ENCODE results near the gene SCN4A.

SCN4A gene

GRCh38 chr17:64016231-64016784 lies 43.6 kb upstream of the SCN4A start:
- no peaks in the 10 kb centered on the region for H3K36me3 ChIP-seq (ENCODE audit: low read depth)

GRCh38 chr17:64015447-64015846 lies 42.7 kb upstream of the SCN4A start:
- Histone ChIP-seq H3K27ac (ENCODE audit: poor library complexity, severe bottlenecking) (no peak overlapping the region), H3K4me3 (ENCODE audit: severe bottlenecking) (no peak overlapping the region)

More at GRCh38 chr17:64016231-64016784, 43.6 kb upstream of the SCN4A start:
- no peak for DNase-seq (ENCODE audit: low spot score)
- no peak overlapping the region for H3K4me3 ChIP-seq (ENCODE audit: severe bottlenecking)
- H3K4me1 ChIP-seq (ENCODE audit: insufficient read depth, poor library complexity, severe bottlenecking), result no peaks in the 10 kb centered on the region
- no peaks in the 10 kb centered on the region for H3K27me3 ChIP-seq (ENCODE audit: insufficient read depth, poor library complexity, severe bottlenecking)
- 0 out of 3 replicates have a peak, but pooled peaks have one; percentile 38 for ATAC-seq (ENCODE audit: low read depth)
- H3K27ac ChIP-seq (ENCODE audit: poor library complexity, severe bottlenecking), result no peak overlapping the region
- TF ChIP-seq CTCF (IDR thresholded peaks at IDR 0.05; ENCODE audit: poor library complexity, severe bottlenecking), result peak; percentile 33
- H3K9me3 ChIP-seq (ENCODE audit: severe bottlenecking), result no peaks in the 10 kb centered on the region

GRCh38 chr17:64009571-64010402 lies 37.1 kb upstream of the SCN4A start:
- ATAC-seq (ENCODE audit: low read depth) (peak; percentile 80), DNase-seq (ENCODE audit: low spot score) (no peak)
- H3K4me3 ChIP-seq (ENCODE audit: severe bottlenecking), result no peak overlapping the region
- no peaks in the 10 kb centered on the region for H3K9me3 ChIP-seq (ENCODE audit: severe bottlenecking)
- no peak for TF ChIP-seq CTCF (IDR thresholded peaks at IDR 0.05; ENCODE audit: poor library complexity, severe bottlenecking)
- no peaks in the 10 kb centered on the region for H3K36me3 ChIP-seq (ENCODE audit: low read depth)
- H3K4me1 ChIP-seq (ENCODE audit: insufficient read depth, poor library complexity, severe bottlenecking), result peaks cover 2% of the 10 kb centered on the region
- no peak overlapping the region for H3K27ac ChIP-seq (ENCODE audit: poor library complexity, severe bottlenecking)
- H3K27me3 ChIP-seq (ENCODE audit: insufficient read depth, poor library complexity, severe bottlenecking), result no peaks in the 10 kb centered on the region

More at GRCh38 chr17:64015447-64015846, 42.7 kb upstream of the SCN4A start:
- no peaks in the 10 kb centered on the region for H3K9me3 ChIP-seq (ENCODE audit: severe bottlenecking)
- H3K36me3 ChIP-seq (ENCODE audit: low read depth), result no peaks in the 10 kb centered on the region
- no peaks in the 10 kb centered on the region for H3K4me1 ChIP-seq (ENCODE audit: insufficient read depth, poor library complexity, severe bottlenecking)
- no peak for TF ChIP-seq CTCF (IDR thresholded peaks at IDR 0.05; ENCODE audit: poor library complexity, severe bottlenecking)
- no peaks in the 10 kb centered on the region for H3K27me3 ChIP-seq (ENCODE audit: insufficient read depth, poor library complexity, severe bottlenecking)
- no peak for ATAC-seq (ENCODE audit: low read depth)
- DNase-seq (ENCODE audit: low spot score), result no peak

GRCh38 chr17:64008830-64009229 lies 36.1 kb upstream of the SCN4A start:
- no peaks in the 10 kb centered on the region for H3K27me3 ChIP-seq (ENCODE audit: insufficient read depth, poor library complexity, severe bottlenecking)
- H3K9me3 ChIP-seq (ENCODE audit: severe bottlenecking), result no peaks in the 10 kb centered on the region
- no peak overlapping the region for H3K27ac ChIP-seq (ENCODE audit: poor library complexity, severe bottlenecking)
- peaks cover 2% of the 10 kb centered on the region for H3K4me1 ChIP-seq (ENCODE audit: insufficient read depth, poor library complexity, severe bottlenecking)
- DNase-seq (ENCODE audit: low spot score), result peak; percentile 29
- no peak for ATAC-seq (ENCODE audit: low read depth)
- H3K36me3 ChIP-seq (ENCODE audit: low read depth), result no peaks in the 10 kb centered on the region
- TF ChIP-seq CTCF (IDR thresholded peaks at IDR 0.05; ENCODE audit: poor library complexity, severe bottlenecking), result no peak
- no peak overlapping the region for H3K4me3 ChIP-seq (ENCODE audit: severe bottlenecking)

- no peak overlapping the region for H3K4me3 ChIP-seq (ENCODE audit: severe bottlenecking)
- no peaks in the 10 kb centered on the region for H3K27me3 ChIP-seq (ENCODE audit: insufficient read depth, poor library complexity, severe bottlenecking)
- no peak for DNase-seq (ENCODE audit: low spot score)
- no peak overlapping the region for H3K27ac ChIP-seq (ENCODE audit: poor library complexity, severe bottlenecking)
- no peak for TF ChIP-seq CTCF (IDR thresholded peaks at IDR 0.05; ENCODE audit: poor library complexity, severe bottlenecking)
- H3K4me1 ChIP-seq (ENCODE audit: insufficient read depth, poor library complexity, severe bottlenecking), result peaks cover 2% of the 10 kb centered on the region
- no peaks in the 10 kb centered on the region for H3K36me3 ChIP-seq (ENCODE audit: low read depth)
- H3K9me3 ChIP-seq (ENCODE audit: severe bottlenecking), result no peaks in the 10 kb centered on the region
- no peak for ATAC-seq (ENCODE audit: low read depth)
Measured at GRCh38 chr17:64008346-64008745, 35.6 kb upstream of the SCN4A start.

All from RWPE2 (cell line).